Muscle layer of duodenum (tissue), 2 donors: ENCODE measurements around the gene TBX2.

Experiments used
- H3K27ac ChIP-seq: one replicate; pipeline ENCODE4 v1.7.0; 2013; ENCODE audit warnings: mild to moderate bottlenecking, low read length
- H3K27me3 ChIP-seq: one replicate; pipeline ENCODE4 v1.7.0; 2013; ENCODE audit warnings: low read depth, mild to moderate bottlenecking, control low read depth, low read length
- H3K36me3 ChIP-seq, 2 donors: one replicate each; pipeline ENCODE4 v1.7.0; 2013; ENCODE audit warnings: low read length in 2 of 2, control low read depth in 1 of 2, mild to moderate bottlenecking in 1 of 2; ENCODE audit not compliant: insufficient read depth in 2 of 2, control insufficient read depth in 1 of 2
- H3K4me1 ChIP-seq, 2 donors: one replicate each; pipeline ENCODE4 v1.7.0; 2013; ENCODE audit warnings: low read length in 2 of 2, mild to moderate bottlenecking in 2 of 2, control low read depth in 1 of 2, moderate library complexity in 1 of 2; ENCODE audit not compliant: insufficient read depth in 2 of 2, control insufficient read depth in 1 of 2
- H3K4me3 ChIP-seq, 2 donors: one replicate each; pipeline ENCODE4 v1.7.0; 2013; ENCODE audit warnings: low read length in 2 of 2, low read depth in 1 of 2, mild to moderate bottlenecking in 1 of 2
- H3K9me3 ChIP-seq, 2 donors: one replicate each; pipeline ENCODE4 v1.7.0; 2013; ENCODE audit warnings: low read length in 2 of 2, control low read depth in 1 of 2, mild to moderate bottlenecking in 1 of 2; ENCODE audit not compliant: control insufficient read depth in 1 of 2
- donor health status: healthy.

The TBX2 gene

GRCh38 chr17:61362396-61362795 is 37.2 kb upstream of the TBX2 start:
- H3K9me3 ChIP-seq, result no peaks in the 10 kb centered on the region
- H3K4me1 ChIP-seq, result no peaks in the 10 kb centered on the region
- H3K27ac ChIP-seq, result no peak overlapping the region
- no peaks in the 10 kb centered on the region for H3K27me3 ChIP-seq
- no peaks in the 10 kb centered on the region for H3K36me3 ChIP-seq
- no peak overlapping the region for H3K4me3 ChIP-seq

- no peaks in the 10 kb centered on the region for H3K27me3 ChIP-seq
- no peaks in the 10 kb centered on the region for H3K4me1 ChIP-seq
- H3K9me3 ChIP-seq, result no peaks in the 10 kb centered on the region
- H3K27ac ChIP-seq, result no peak overlapping the region
- H3K4me3 ChIP-seq, result no peak overlapping the region
- H3K36me3 ChIP-seq, result no peaks in the 10 kb centered on the region
These were observed 36.6 kb upstream of the TBX2 start for GRCh38 chr17:61362852-61363600.

- no peaks in the 10 kb centered on the region for H3K4me1 ChIP-seq
- H3K9me3 ChIP-seq, result no peaks in the 10 kb centered on the region
- H3K36me3 ChIP-seq, result peaks cover 0 to 4% of the 10 kb centered on the region in 2 donors
These were observed 35.8 kb upstream of the TBX2 start for GRCh38 chr17:61363601-61364462.

GRCh38 chr17:61364463-61364846 is 35.2 kb upstream of the TBX2 start:
- Histone ChIP-seq H3K36me3 (peaks cover 0 to 7% of the 10 kb centered on the region in 2 donors), H3K4me1 (no peaks in the 10 kb centered on the region), H3K9me3 (no peaks in the 10 kb centered on the region), H3K27me3 (no peaks in the 10 kb centered on the region), H3K4me3 (no peak overlapping the region), H3K27ac (no peak overlapping the region)

More at GRCh38 chr17:61363601-61364462, 35.8 kb upstream of the TBX2 start:
- Histone ChIP-seq H3K4me3 (no peak overlapping the region), H3K27me3 (no peaks in the 10 kb centered on the region), H3K27ac (no peak overlapping the region)

GRCh38 chr17:61366076-61366714 is 33.4 kb upstream of the TBX2 start:
- H3K4me3 ChIP-seq, result no peak overlapping the region
- no peaks in the 10 kb centered on the region for H3K9me3 ChIP-seq
- H3K27ac ChIP-seq, result no peak overlapping the region
- peaks cover 0 to 7% of the 10 kb centered on the region in 2 donors for H3K36me3 ChIP-seq
- no peaks in the 10 kb centered on the region for H3K27me3 ChIP-seq
- H3K4me1 ChIP-seq, result no peaks in the 10 kb centered on the region

- no peaks in the 10 kb centered on the region for H3K27me3 ChIP-seq
- H3K4me1 ChIP-seq, result no peaks in the 10 kb centered on the region
- H3K36me3 ChIP-seq, result peaks cover 0 to 7% of the 10 kb centered on the region in 2 donors
- no peaks in the 10 kb centered on the region for H3K9me3 ChIP-seq
- H3K27ac ChIP-seq, result no peak overlapping the region
- H3K4me3 ChIP-seq, result no peak overlapping the region
These were observed 32.8 kb upstream of the TBX2 start for GRCh38 chr17:61366715-61367413.

GRCh38 chr17:61368049-61368831 is 31.4 kb upstream of the TBX2 start:
- no peaks in the 10 kb centered on the region for H3K9me3 ChIP-seq
- H3K36me3 ChIP-seq, result peaks cover 0 to 7% of the 10 kb centered on the region in 2 donors
- no peaks in the 10 kb centered on the region for H3K27me3 ChIP-seq
- no peak overlapping the region for H3K27ac ChIP-seq
- H3K4me1 ChIP-seq, result no peaks in the 10 kb centered on the region
- no peak overlapping the region for H3K4me3 ChIP-seq

GRCh38 chr17:61368832-61369450 is 30.7 kb upstream of the TBX2 start:
- no peak overlapping the region for H3K27ac ChIP-seq
- H3K9me3 ChIP-seq, result no peaks in the 10 kb centered on the region
- H3K4me1 ChIP-seq, result no peaks in the 10 kb centered on the region
- peaks cover 0 to 7% of the 10 kb centered on the region in 2 donors for H3K36me3 ChIP-seq
- no peak overlapping the region for H3K4me3 ChIP-seq
- H3K27me3 ChIP-seq, result no peaks in the 10 kb centered on the region

GRCh38 chr17:61369751-61370150 is 29.9 kb upstream of the TBX2 start:
- H3K4me3 ChIP-seq, result no peak overlapping the region
- H3K9me3 ChIP-seq, result no peaks in the 10 kb centered on the region
- no peaks in the 10 kb centered on the region for H3K27me3 ChIP-seq
- peaks cover 0 to 7% of the 10 kb centered on the region in 2 donors for H3K36me3 ChIP-seq
- no peaks in the 10 kb centered on the region for H3K4me1 ChIP-seq
- H3K27ac ChIP-seq, result no peak overlapping the region

- no peaks in the 10 kb centered on the region for H3K4me1 ChIP-seq
- H3K4me3 ChIP-seq, result no peak overlapping the region
- H3K9me3 ChIP-seq, result no peaks in the 10 kb centered on the region
- no peaks in the 10 kb centered on the region for H3K27me3 ChIP-seq
- peaks cover 0 to 7% of the 10 kb centered on the region in 2 donors for H3K36me3 ChIP-seq
- no peak overlapping the region for H3K27ac ChIP-seq
These were observed 28.5 kb upstream of the TBX2 start for GRCh38 chr17:61371179-61371578.
